Epidermal melanocyte (primary cell): Measurements from ENCODE around the gene C1orf87.

Experiments used
- DNase-seq: peaks from one replicate; pipeline ENCODE4 v3.0.0; 2011; ENCODE audit warnings: low spot score; ENCODE audit not compliant: insufficient read length

C1orf87 gene

GRCh38 chr1:59948990-59949389, 124.6 kb downstream of the C1orf87 start:
- DNase-seq, result no peak

- peak; percentile 54 for DNase-seq
Observed at GRCh38 chr1:59947047-59947938, 126.3 kb downstream of the C1orf87 start.

- no peak for DNase-seq
Observed at GRCh38 chr1:59945790-59946189, 127.8 kb downstream of the C1orf87 start.
